Astrocyte (in vitro differentiated cells and primary cell): Measurements from ENCODE around the gene KIZ. TPM values are rescaled to one million over a fixed set of nuclear protein-coding genes. Genes with fewer than 3 reads are reported as not detected.

Experiments
- DNase-seq: peaks from one replicate; pipeline ENCODE4 v3.0.0-alpha.2; 2010; ENCODE audit warnings: low read depth
- FAIRE-seq: peaks from 2 replicates; lab custom pipeline; 2011; peaks lifted over from hg19 to GRCh38; lab: Jason Lieb, UNC
- H2AFZ ChIP-seq: 2 replicates; pipeline ENCODE4 v1.6.0; 2012; ENCODE audit warnings: low read depth, low read length, inconsistent platforms
- H3K27ac ChIP-seq: 2 replicates; pipeline ENCODE4 v1.5.1; 2011; ENCODE audit warnings: low read depth, low read length, inconsistent platforms
- H3K27me3 ChIP-seq: 2 replicates; pipeline ENCODE4 v1.6.0; 2011; ENCODE audit warnings: low read length, inconsistent platforms; ENCODE audit not compliant: insufficient read depth
- H3K36me3 ChIP-seq: 2 replicates; pipeline ENCODE4 v1.5.1; 2011; ENCODE audit warnings: low read length, inconsistent platforms; ENCODE audit not compliant: insufficient read depth
- H3K4me1 ChIP-seq: 2 replicates; pipeline ENCODE4 v1.5.1; 2011; ENCODE audit warnings: low read length, inconsistent platforms; ENCODE audit not compliant: insufficient read depth
- H3K4me2 ChIP-seq: 2 replicates; pipeline ENCODE4 v1.6.0; 2012; ENCODE audit warnings: low read length, inconsistent platforms
- H3K4me3 ChIP-seq: 2 replicates; pipeline ENCODE4 v1.5.1; 2011; ENCODE audit warnings: low read depth, mild to moderate bottlenecking, low read length, inconsistent platforms; ENCODE audit not compliant: insufficient read depth
- H3K79me2 ChIP-seq: 2 replicates; pipeline ENCODE4 v1.6.0; 2012; ENCODE audit warnings: mild to moderate bottlenecking, low read length, inconsistent platforms; ENCODE audit not compliant: insufficient read depth
- H3K9ac ChIP-seq: 2 replicates; pipeline ENCODE4 v1.6.0; 2012; ENCODE audit warnings: mild to moderate bottlenecking, low read length, inconsistent platforms
- H3K9me3 ChIP-seq: 2 replicates; pipeline ENCODE4 v1.5.1; 2012; ENCODE audit warnings: low read depth, mild to moderate bottlenecking, low read length, inconsistent platforms; ENCODE audit not compliant: insufficient read depth
- H4K20me1 ChIP-seq: 2 replicates; pipeline ENCODE4 v1.6.0; 2012; ENCODE audit warnings: low read length, inconsistent platforms; ENCODE audit not compliant: insufficient read depth
- H3K27ac Mint-ChIP-seq: one replicate; pipeline ENCODE4 v1.8.0; 2021; ENCODE audit warnings: mild to moderate bottlenecking, mixed read lengths; ENCODE audit not compliant: unreplicated experiment
- H3K27me3 Mint-ChIP-seq: one replicate; pipeline ENCODE4 v1.8.0; 2021; ENCODE audit warnings: low read depth, mixed read lengths; ENCODE audit not compliant: unreplicated experiment
- H3K36me3 Mint-ChIP-seq: one replicate; pipeline ENCODE4 v1.8.0; 2021; ENCODE audit warnings: low read depth, mixed read lengths; ENCODE audit not compliant: unreplicated experiment
- H3K4me1 Mint-ChIP-seq: one replicate; pipeline ENCODE4 v1.8.0; 2021; ENCODE audit warnings: low read depth, mixed read lengths; ENCODE audit not compliant: unreplicated experiment
- H3K4me3 Mint-ChIP-seq: one replicate; pipeline ENCODE4 v1.8.0; 2021; ENCODE audit warnings: mild to moderate bottlenecking, moderate library complexity, mixed read lengths; ENCODE audit not compliant: unreplicated experiment
- H3K9me3 Mint-ChIP-seq: one replicate; pipeline ENCODE4 v1.8.0; 2021; ENCODE audit warnings: mild to moderate bottlenecking, mixed read lengths; ENCODE audit not compliant: unreplicated experiment
- EZH2 ChIP-seq: IDR thresholded peaks from 2 replicates; pipeline ENCODE4 v1.6.1; 2012; ENCODE audit warnings: mild to moderate bottlenecking, low read length, inconsistent platforms; ENCODE audit not compliant: insufficient read depth
- total RNA-seq: library from RNA; stranded (reverse); gene quantifications from 2 replicates; pipeline ENCODE4 v1.2.1, GENCODE V29; 2021
- TF ChIP-seq, protein P1 (sequence below): IDR thresholded peaks from 2 replicates; pipeline ENCODE4 v1.5.1; 2011; ENCODE audit warnings: low read depth, mild to moderate bottlenecking, inconsistent platforms, low read length, moderate library complexity; ENCODE audit not compliant: insufficient read depth

The KIZ gene
- total RNA-seq, 1 donor from 2014 or later: 9.7 TPM

DNA sequence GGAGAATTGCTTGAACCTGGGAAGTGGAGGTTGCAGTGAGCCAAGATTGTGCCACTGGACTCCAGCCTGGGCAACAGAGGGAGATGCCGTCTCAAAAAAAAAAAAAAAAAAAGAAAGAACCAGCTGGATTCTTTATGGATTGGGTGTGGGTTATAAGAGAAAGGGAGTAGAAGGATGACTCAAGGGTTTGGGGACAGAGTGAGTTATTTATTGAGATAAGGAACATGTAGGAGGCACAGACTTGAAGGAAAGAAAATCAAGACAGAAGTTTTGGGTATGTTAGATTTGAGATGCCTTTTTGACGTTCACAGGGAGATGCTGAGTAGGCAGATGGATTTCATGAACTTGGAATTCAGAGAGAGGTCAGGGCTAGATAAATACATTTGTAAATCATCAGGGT lies 47.6 kb downstream of the KIZ start:
- peaks cover 5% of the 10 kb centered on the region for H3K36me3 Mint-ChIP-seq
- peak; percentile 30 for DNase-seq
- FAIRE-seq: no peak
- no peaks in the 10 kb centered on the region for H3K4me1 Mint-ChIP-seq
- Histone ChIP-seq H3K9me3 (no peaks in the 10 kb centered on the region), H3K4me2 (no peak overlapping the region), H3K9ac (no peak overlapping the region), H3K27me3 (no peaks in the 10 kb centered on the region), H2AFZ (no peak overlapping the region), H3K36me3 (no peaks in the 10 kb centered on the region), H3K4me3 (no peak overlapping the region), H3K4me1 (no peaks in the 10 kb centered on the region), H4K20me1 (no peaks in the 10 kb centered on the region), H3K27ac (no peak overlapping the region), H3K79me2 (no peaks in the 10 kb centered on the region)
- TF ChIP-seq, protein P1, sequence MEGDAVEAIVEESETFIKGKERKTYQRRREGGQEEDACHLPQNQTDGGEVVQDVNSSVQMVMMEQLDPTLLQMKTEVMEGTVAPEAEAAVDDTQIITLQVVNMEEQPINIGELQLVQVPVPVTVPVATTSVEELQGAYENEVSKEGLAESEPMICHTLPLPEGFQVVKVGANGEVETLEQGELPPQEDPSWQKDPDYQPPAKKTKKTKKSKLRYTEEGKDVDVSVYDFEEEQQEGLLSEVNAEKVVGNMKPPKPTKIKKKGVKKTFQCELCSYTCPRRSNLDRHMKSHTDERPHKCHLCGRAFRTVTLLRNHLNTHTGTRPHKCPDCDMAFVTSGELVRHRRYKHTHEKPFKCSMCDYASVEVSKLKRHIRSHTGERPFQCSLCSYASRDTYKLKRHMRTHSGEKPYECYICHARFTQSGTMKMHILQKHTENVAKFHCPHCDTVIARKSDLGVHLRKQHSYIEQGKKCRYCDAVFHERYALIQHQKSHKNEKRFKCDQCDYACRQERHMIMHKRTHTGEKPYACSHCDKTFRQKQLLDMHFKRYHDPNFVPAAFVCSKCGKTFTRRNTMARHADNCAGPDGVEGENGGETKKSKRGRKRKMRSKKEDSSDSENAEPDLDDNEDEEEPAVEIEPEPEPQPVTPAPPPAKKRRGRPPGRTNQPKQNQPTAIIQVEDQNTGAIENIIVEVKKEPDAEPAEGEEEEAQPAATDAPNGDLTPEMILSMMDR: no peak
- no peak for TF ChIP-seq EZH2
- H3K4me3 Mint-ChIP-seq: no peak overlapping the region
- H3K9me3 Mint-ChIP-seq: peaks cover 4% of the 10 kb centered on the region
- no peaks in the 10 kb centered on the region for H3K27me3 Mint-ChIP-seq
- no peak overlapping the region for H3K27ac Mint-ChIP-seq

DNA sequence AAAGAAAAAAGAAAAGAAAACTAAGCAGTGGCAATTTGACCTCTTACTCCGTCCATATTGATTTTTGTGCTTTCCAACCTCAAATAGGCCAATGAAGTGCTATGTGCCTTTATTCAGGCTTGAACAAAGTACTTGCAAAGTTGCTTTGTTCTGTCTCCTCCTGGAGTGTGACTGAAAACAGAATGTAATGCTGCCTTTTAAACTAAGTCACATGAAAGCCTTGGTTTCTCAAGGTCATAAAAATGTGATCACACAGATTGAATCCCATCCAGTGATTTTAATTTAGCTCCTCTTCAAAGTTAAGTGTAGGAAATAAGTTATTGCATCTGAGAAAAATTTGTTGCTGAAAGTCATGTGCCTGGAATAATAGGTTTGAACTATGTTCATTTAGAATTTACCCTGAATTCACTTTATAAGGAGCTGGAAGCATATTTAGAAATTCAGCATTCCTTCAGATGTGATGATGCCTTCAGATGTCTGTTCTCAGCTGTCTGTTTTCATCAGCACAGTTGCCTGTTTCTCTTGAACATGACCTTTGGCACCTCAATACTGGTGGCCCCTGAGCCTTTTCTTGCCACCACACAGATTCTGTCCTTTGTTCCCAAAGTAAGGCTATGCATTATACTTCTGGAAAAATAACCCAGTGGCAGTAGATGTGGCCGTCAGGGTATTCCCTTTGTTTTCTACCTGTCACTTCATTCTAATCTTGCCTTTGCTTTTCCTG lies 48.8 kb downstream of the KIZ start:
- Histone ChIP-seq H3K79me2 (no peaks in the 10 kb centered on the region), H3K4me2 (no peak overlapping the region), H3K9ac (no peak overlapping the region), H3K36me3 (no peaks in the 10 kb centered on the region), H3K4me1 (no peaks in the 10 kb centered on the region), H3K4me3 (no peak overlapping the region), H2AFZ (no peak overlapping the region), H3K27me3 (no peaks in the 10 kb centered on the region), H3K27ac (no peak overlapping the region), H3K9me3 (no peaks in the 10 kb centered on the region), H4K20me1 (no peaks in the 10 kb centered on the region)
- H3K27me3 Mint-ChIP-seq: no peaks in the 10 kb centered on the region
- no peak overlapping the region for H3K27ac Mint-ChIP-seq
- H3K36me3 Mint-ChIP-seq: peaks cover 5% of the 10 kb centered on the region
- H3K4me1 Mint-ChIP-seq: no peaks in the 10 kb centered on the region
- FAIRE-seq (no peak), DNase-seq (no peak)
- peaks cover 7% of the 10 kb centered on the region for H3K9me3 Mint-ChIP-seq
- no peak for TF ChIP-seq EZH2
- TF ChIP-seq, protein P1: no peak
- no peak overlapping the region for H3K4me3 Mint-ChIP-seq

DNA sequence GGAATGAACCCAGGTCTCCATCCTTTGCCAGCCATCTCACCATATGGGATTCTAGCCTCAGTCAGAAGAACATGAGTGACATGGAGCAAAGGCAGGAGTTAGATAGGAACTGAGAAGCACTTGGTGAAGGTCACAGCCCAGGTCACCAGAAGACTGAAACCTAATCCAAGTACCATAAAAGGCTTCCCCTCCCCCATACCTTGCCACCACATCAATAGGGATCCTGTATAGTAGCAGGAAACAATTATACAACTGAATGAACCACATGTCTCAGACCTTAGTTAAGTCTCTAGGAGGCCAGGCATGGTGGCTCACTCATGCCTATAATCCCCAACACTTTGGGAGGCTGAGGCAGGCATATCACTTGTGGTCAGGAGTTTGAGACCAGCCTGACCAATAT lies 49.6 kb downstream of the KIZ start:
- Mint-ChIP-seq H3K27me3 (no peaks in the 10 kb centered on the region), H3K4me3 (no peak overlapping the region), H3K4me1 (no peaks in the 10 kb centered on the region), H3K9me3 (peaks cover 7% of the 10 kb centered on the region), H3K27ac (no peak overlapping the region), H3K36me3 (peaks cover 5% of the 10 kb centered on the region)
- no peak for FAIRE-seq
- Histone ChIP-seq H3K4me1 (no peaks in the 10 kb centered on the region), H3K27ac (no peak overlapping the region), H3K9ac (no peak overlapping the region), H3K27me3 (no peaks in the 10 kb centered on the region), H3K4me2 (no peak overlapping the region), H2AFZ (no peak overlapping the region), H3K79me2 (no peaks in the 10 kb centered on the region), H4K20me1 (no peaks in the 10 kb centered on the region), H3K36me3 (no peaks in the 10 kb centered on the region), H3K9me3 (no peaks in the 10 kb centered on the region), H3K4me3 (no peak overlapping the region)
- TF ChIP-seq, protein P1: no peak
- TF ChIP-seq EZH2: no peak
- DNase-seq: no peak
